SK-N-SH treated with all-trans-retinoic acid at 6 μM for 48 hours (cell line): ENCODE results near the gene MTHFS.
"Not testable (repeated sequence)": the region's sequence is repeated elsewhere in the genome, so short reads cannot be mapped to it uniquely, and the experiment has no call there.

Source experiments
- ATAC-seq: fragments of 200-7000 bp; cut with Tn5 transposase; 3 replicates; pipeline ENCODE4 v1.9.1; 2020; ENCODE audit warnings: mild to moderate bottlenecking, moderate library complexity
- ARNTL ChIP-seq: fragments of 450-650 bp; formaldehyde crosslinking; IDR thresholded peaks from 2 replicates; pipeline ENCODE4 v1.5.0; 2020; ENCODE audit warnings: low read depth, mild to moderate bottlenecking, moderate library complexity, borderline replicate concordance
- BACH2 ChIP-seq: fragments of 250-450 bp; sonication (Bioruptor Pico); IDR thresholded peaks from 2 replicates; pipeline ENCODE4 v1.9.0; 2021; ENCODE audit warnings: mild to moderate bottlenecking, borderline replicate concordance
- CSDC2 ChIP-seq: fragments of 250-450 bp; sonication (Bioruptor Pico); IDR thresholded peaks from 2 replicates; pipeline ENCODE4 v1.5.0; 2020; ENCODE audit warnings: mild to moderate bottlenecking, moderate library complexity
- CSRNP3 ChIP-seq: fragments of 250-450 bp; sonication (Bioruptor Pico); IDR thresholded peaks from 2 replicates; pipeline ENCODE4 v1.5.1; 2021; ENCODE audit warnings: mild to moderate bottlenecking, moderate library complexity
- ESRRG ChIP-seq: fragments of 250-450 bp; sonication (Bioruptor Pico); IDR thresholded peaks from 2 replicates; pipeline ENCODE4 v1.6.1; 2021; ENCODE audit warnings: mild to moderate bottlenecking
- GLIS3 ChIP-seq: fragments of 250-450 bp; sonication (Bioruptor Pico); IDR thresholded peaks from 2 replicates; pipeline ENCODE4 v1.5.0; 2020; ENCODE audit warnings: mild to moderate bottlenecking, moderate library complexity
- OSR1 ChIP-seq: fragments of 250-450 bp; sonication (Bioruptor Pico); IDR thresholded peaks from 2 replicates; pipeline ENCODE4 v1.8.0; 2022; ENCODE audit warnings: moderate library complexity, mild to moderate bottlenecking, inconsistent platforms
- PATZ1 ChIP-seq: fragments of 250-450 bp; sonication (Bioruptor Pico); IDR thresholded peaks from 2 replicates; pipeline ENCODE4 v1.8.0; 2020; ENCODE audit warnings: mild to moderate bottlenecking, moderate library complexity, borderline replicate concordance
- POU6F1 ChIP-seq: fragments of 250-450 bp; sonication (Bioruptor Pico); IDR thresholded peaks from 2 replicates; pipeline ENCODE4 v1.8.0; 2021; ENCODE audit warnings: low read depth, mild to moderate bottlenecking, moderate library complexity, borderline replicate concordance
- PPARA ChIP-seq: fragments of 250-450 bp; sonication (Bioruptor Pico); IDR thresholded peaks from 2 replicates; pipeline ENCODE4 v1.5.0; 2020; ENCODE audit warnings: mild to moderate bottlenecking, borderline replicate concordance
- RARB ChIP-seq: fragments of 250-450 bp; sonication (Bioruptor Pico); IDR thresholded peaks from 2 replicates; pipeline ENCODE4 v1.8.0; 2021; ENCODE audit warnings: mild to moderate bottlenecking, moderate library complexity
- SNAI2 ChIP-seq: fragments of 250-450 bp; sonication (Bioruptor Pico); IDR thresholded peaks from 2 replicates; pipeline ENCODE4 v1.5.0; 2020; ENCODE audit warnings: mild to moderate bottlenecking, moderate library complexity
- TCF4 ChIP-seq: fragments of 250-450 bp; sonication (Bioruptor Pico); IDR thresholded peaks from 2 replicates; pipeline ENCODE4 v1.8.0; 2021; ENCODE audit warnings: mild to moderate bottlenecking, moderate library complexity, borderline replicate concordance
- TOX ChIP-seq: fragments of 250-450 bp; sonication (Bioruptor Pico); IDR thresholded peaks from 2 replicates; pipeline ENCODE4 v1.8.0; 2021; ENCODE audit warnings: mild to moderate bottlenecking, moderate library complexity, borderline replicate concordance
- ZC3H10 ChIP-seq: fragments of 250-450 bp; sonication (Bioruptor Pico); IDR thresholded peaks from 2 replicates; pipeline ENCODE4 v1.5.1; 2021; ENCODE audit warnings: mild to moderate bottlenecking, moderate library complexity
- ZFP3 ChIP-seq: fragments of 250-450 bp; sonication (Bioruptor Pico); IDR thresholded peaks from 2 replicates; pipeline ENCODE4 v1.5.0; 2020; ENCODE audit warnings: mild to moderate bottlenecking, moderate library complexity
- ZFP30 ChIP-seq: fragments of 450-650 bp; formaldehyde crosslinking; IDR thresholded peaks from 2 replicates; pipeline ENCODE4 v1.5.0; 2022; ENCODE audit warnings: mild to moderate bottlenecking, moderate library complexity
- ZNF565 ChIP-seq: fragments of 450-650 bp; formaldehyde crosslinking; conservative IDR thresholded peaks from 2 replicates; pipeline ENCODE4 v1.5.0; 2020; ENCODE audit warnings: low read depth, mild to moderate bottlenecking, moderate library complexity
- ZNF70 ChIP-seq: fragments of 450-650 bp; formaldehyde crosslinking; IDR thresholded peaks from 2 replicates; pipeline ENCODE4 v1.5.0; 2020; ENCODE audit warnings: mild to moderate bottlenecking, moderate library complexity
- ZNF8 ChIP-seq: fragments of 450-650 bp; formaldehyde crosslinking; IDR thresholded peaks from 2 replicates; pipeline ENCODE4 v1.5.0; 2020; ENCODE audit warnings: mild to moderate bottlenecking, moderate library complexity
- TF ChIP-seq, protein P1 (sequence below): fragments of 250-450 bp; sonication (Bioruptor Pico); IDR thresholded peaks from 2 replicates; pipeline ENCODE4 v1.5.0; 2020; ENCODE audit warnings: mild to moderate bottlenecking, moderate library complexity

MTHFS gene

GRCh38 chr15:79900087-79900486, 3.3 kb upstream of the MTHFS start:
- no peak for ATAC-seq
- TF ChIP-seq GLIS3 (CRISPR knock-in tag) (no peak), POU6F1 (no peak), ZNF565 (no peak), ZFP3 (CRISPR knock-in tag) (no peak), OSR1 (CRISPR knock-in tag) (no peak), CSDC2 (CRISPR knock-in tag) (no peak), PPARA (CRISPR knock-in tag) (no peak), TCF4 (CRISPR knock-in tag) (no peak), ZNF8 (CRISPR knock-in tag) (no peak), SNAI2 (CRISPR knock-in tag) (no peak)
- TF ChIP-seq, protein P1, sequence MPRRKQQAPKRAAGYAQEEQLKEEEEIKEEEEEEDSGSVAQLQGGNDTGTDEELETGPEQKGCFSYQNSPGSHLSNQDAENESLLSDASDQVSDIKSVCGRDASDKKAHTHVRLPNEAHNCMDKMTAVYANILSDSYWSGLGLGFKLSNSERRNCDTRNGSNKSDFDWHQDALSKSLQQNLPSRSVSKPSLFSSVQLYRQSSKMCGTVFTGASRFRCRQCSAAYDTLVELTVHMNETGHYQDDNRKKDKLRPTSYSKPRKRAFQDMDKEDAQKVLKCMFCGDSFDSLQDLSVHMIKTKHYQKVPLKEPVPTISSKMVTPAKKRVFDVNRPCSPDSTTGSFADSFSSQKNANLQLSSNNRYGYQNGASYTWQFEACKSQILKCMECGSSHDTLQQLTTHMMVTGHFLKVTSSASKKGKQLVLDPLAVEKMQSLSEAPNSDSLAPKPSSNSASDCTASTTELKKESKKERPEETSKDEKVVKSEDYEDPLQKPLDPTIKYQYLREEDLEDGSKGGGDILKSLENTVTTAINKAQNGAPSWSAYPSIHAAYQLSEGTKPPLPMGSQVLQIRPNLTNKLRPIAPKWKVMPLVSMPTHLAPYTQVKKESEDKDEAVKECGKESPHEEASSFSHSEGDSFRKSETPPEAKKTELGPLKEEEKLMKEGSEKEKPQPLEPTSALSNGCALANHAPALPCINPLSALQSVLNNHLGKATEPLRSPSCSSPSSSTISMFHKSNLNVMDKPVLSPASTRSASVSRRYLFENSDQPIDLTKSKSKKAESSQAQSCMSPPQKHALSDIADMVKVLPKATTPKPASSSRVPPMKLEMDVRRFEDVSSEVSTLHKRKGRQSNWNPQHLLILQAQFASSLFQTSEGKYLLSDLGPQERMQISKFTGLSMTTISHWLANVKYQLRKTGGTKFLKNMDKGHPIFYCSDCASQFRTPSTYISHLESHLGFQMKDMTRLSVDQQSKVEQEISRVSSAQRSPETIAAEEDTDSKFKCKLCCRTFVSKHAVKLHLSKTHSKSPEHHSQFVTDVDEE (CRISPR knock-in tag), result no peak

DNA sequence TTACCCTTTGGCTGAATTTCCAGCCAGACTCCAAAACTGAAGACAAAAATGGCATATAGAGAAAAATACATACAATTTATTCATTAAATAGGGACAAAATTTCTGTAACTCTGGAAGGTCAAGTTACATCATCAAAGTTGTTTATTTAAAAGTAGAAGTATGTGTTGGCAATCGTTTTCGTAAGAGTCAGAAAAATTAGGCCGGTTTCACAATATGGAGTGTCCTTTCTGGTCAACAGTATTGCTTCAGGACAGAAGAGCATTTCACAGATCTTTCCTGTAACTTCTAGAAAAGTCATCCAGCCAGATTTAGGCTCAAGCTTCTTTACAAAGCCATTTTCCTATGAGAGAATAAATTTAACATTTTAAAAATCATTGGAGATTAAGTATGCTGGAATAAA, 2.0 kb upstream of the MTHFS start:
- not testable (repeated sequence) for ATAC-seq

GRCh38 chr15:79898369-79898768, 1.6 kb upstream of the MTHFS start:
- TF ChIP-seq GLIS3 (CRISPR knock-in tag) (no peak), ZNF565 (no peak), OSR1 (CRISPR knock-in tag) (no peak), CSRNP3 (no peak), POU6F1 (no peak), TOX (no peak), CSDC2 (CRISPR knock-in tag) (no peak), ESRRG (no peak), RARB (CRISPR knock-in tag) (no peak), ZC3H10 (CRISPR knock-in tag) (no peak), ZNF8 (CRISPR knock-in tag) (no peak), BACH2 (CRISPR knock-in tag) (no peak), ZFP30 (CRISPR knock-in tag) (no peak), PPARA (CRISPR knock-in tag) (no peak), ZNF70 (no peak), PATZ1 (CRISPR knock-in tag) (no peak), ARNTL (CRISPR knock-in tag) (no peak)
- TF ChIP-seq, protein P1 (CRISPR knock-in tag), result no peak
- TF ChIP-seq, all 23 proteins: peak for 0
- ATAC-seq, result no peak
